ENCODE data around the gene PSD4. TPM values are rescaled to one million over a fixed set of nuclear protein-coding genes. Genes with fewer than 3 reads are reported as not detected.
A peak's percentile ranks its signal among the peaks of the same experiment; 100 is the strongest.

The PSD4 gene
- total and polyA plus RNA-seq, 12 donors: 19.2 to 164 (median 70.5) TPM

DNA sequence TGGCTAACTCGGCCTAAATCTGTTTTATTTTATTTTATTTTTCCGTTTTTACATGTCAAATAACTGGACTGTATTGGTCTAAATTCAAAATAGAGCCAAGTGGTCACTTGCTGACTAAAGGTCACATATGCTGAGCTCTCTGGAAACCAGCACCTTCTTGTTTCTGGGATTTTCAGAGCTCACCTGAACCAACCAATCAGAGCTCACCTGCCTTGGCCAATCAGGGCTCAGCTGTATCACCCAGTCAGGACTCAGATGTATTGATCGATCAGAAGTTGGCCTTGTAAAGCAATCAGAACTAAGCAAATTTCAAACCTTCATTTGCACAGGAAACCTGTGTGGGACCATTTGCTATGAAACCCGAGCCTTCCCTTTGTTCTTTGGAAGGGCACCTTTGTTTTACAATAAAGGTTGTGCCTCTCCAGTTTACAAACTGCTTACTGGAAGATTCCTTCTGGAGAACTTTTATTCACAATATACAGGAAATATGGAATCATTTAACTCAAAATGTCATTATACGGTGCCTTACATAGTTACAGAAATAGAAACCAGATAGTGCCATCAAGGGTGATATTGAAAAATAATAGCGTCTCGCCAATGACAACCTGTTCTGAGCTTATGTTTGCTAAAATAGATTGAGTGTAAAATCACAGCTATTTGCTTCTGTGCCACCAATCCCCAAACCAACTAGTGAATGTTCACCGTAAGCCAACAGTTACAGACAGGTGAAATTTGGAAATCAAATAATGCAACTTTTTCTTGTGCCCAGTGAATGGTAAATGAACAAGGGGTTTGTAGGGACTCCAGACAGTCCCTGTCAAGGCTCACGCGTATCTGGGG, 17.3 kb upstream of the PSD4 start:
- intact Hi-C loops (cut with DNase I): no loop called here
- TF ChIP-seq POLR2A (IDR thresholded peaks at IDR 0.05): no peak
- TF ChIP-seq, protein P1, sequence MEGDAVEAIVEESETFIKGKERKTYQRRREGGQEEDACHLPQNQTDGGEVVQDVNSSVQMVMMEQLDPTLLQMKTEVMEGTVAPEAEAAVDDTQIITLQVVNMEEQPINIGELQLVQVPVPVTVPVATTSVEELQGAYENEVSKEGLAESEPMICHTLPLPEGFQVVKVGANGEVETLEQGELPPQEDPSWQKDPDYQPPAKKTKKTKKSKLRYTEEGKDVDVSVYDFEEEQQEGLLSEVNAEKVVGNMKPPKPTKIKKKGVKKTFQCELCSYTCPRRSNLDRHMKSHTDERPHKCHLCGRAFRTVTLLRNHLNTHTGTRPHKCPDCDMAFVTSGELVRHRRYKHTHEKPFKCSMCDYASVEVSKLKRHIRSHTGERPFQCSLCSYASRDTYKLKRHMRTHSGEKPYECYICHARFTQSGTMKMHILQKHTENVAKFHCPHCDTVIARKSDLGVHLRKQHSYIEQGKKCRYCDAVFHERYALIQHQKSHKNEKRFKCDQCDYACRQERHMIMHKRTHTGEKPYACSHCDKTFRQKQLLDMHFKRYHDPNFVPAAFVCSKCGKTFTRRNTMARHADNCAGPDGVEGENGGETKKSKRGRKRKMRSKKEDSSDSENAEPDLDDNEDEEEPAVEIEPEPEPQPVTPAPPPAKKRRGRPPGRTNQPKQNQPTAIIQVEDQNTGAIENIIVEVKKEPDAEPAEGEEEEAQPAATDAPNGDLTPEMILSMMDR (IDR thresholded peaks at IDR 0.05): no peak
- Histone ChIP-seq H3K27me3 (no peaks in the 10 kb centered on the region), H3K27ac (peak overlapping the region in 4 of 5 donors; percentile 63 to 94 (median 90)), H3K36me3 (replicated peaks in 1 of 2) (no peaks in the 10 kb centered on the region), H3K4me3 (peak overlapping the region in 1 of 4 donors; percentile 76), H3K4me1 (replicated peaks in 1 of 2) (peaks cover 8 to 11% of the 10 kb centered on the region in 2 donors), H3K9me3 (replicated peaks in 1 of 3) (no peaks in the 10 kb centered on the region)
- DNase-seq: peak in 1 of 7 donors; percentile 70
- 40 to 47% (median 42%) methylated on average over 10 of the region's 10 CpGs for WGBS, 4 donors

DNA sequence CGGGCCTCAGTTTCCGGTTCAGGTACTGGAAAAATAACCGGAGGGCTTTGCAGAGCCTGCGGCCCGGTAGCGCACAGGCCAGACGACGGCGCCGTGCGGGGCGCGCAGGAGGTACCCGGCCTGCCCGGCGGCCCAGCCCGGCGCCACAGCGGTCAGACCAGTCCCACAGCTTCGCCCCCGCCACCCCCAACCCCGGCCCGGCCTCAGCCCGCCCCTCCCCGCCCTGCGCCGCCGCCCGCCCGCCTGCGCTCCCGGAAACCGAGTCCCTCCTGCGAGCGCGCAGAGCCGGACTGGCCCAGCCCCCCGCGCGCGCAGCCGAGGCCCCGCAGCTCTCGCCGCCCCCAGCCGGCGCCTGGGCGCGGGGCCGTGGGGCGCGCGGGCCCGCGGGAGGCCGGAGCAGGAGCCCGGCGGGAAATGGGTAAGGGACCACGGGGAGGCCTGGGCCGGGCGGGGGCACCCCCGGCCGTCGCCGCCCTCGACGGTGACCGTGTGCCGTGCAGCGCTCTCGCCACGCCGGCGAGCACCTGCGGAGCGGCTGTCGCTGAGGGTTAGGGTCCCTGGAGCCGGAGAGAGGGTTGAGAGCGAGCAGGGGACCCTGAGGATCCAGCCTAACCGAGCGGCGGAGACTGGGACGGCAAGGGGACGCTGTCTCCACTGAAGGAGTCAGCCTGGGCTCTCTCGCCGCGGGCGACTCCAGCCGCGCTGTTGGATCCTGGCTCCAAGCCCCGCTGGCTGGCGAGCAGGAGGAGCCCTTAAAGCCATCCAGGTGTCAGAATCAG, 16.5 kb upstream of the PSD4 start:
- Histone ChIP-seq H3K27me3 (no peaks in the 10 kb centered on the region), H3K27ac (peak overlapping the region; percentile 40 to 94 (median 88)), H3K9me3 (replicated peaks in 1 of 3) (no peaks in the 10 kb centered on the region), H3K4me3 (peak overlapping the region in 2 of 4 donors; percentile 35 to 76), H3K36me3 (replicated peaks in 1 of 2) (no peaks in the 10 kb centered on the region), H3K4me1 (replicated peaks in 1 of 2) (peaks cover 8 to 11% of the 10 kb centered on the region in 2 donors)
- intact Hi-C loops (cut with DNase I): no loop called here
- peak; percentile 56 to 69 (median 63) for DNase-seq
- TF ChIP-seq POLR2A (IDR thresholded peaks at IDR 0.05): peak in 1 of 2 donors; percentile 49
- TF ChIP-seq, protein P1 (IDR thresholded peaks at IDR 0.05): no peak
- WGBS, 4 donors: 1 to 4% (median 1%) methylated on average over 9 to 92 of the region's 92 CpGs

DNA sequence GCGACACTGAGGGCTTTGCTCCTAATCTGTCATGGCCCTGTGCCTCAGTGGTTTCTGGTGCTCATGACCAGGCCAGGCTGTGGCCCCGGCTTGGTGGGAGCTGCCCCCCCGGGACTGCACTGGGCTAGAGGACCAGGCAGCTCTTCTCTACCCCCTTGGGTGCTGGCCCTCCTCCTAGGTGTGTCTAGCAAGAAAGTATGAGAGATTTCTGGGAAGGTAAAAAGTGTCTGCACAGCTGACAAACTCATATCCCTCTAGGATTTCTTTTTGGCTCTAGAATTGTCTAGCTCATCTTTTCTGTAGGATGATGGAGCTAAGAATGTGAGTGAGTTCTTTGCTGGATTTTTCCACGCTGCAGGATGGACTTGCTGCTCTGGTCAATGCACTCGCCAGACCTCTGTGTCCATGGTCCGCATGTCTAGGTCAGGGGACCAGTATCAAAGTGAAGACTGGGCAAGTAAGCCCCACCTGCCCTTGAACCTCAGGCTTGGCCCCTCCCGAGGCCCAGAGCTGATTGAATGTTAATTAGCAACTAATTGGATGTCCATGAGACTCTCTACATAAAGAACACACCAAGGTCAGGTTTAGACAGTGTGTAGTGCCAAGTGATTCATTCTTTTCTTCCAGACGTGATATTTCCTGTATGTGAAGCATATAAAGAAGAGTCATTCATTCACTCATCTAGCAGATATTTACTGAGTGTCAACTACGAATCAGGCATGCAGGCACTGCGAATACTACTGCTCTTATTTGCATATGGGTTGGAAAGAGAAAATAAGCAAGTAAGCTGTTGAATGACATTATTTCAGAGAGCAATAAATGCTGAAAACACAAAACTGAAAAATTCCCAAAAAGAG, 15.6 kb upstream of the PSD4 start:
- Histone ChIP-seq H3K36me3 (replicated peaks in 1 of 2) (no peaks in the 10 kb centered on the region), H3K9me3 (replicated peaks in 1 of 3) (no peaks in the 10 kb centered on the region), H3K4me1 (replicated peaks in 1 of 2) (peaks cover 8 to 11% of the 10 kb centered on the region in 2 donors), H3K27ac (peak overlapping the region; percentile 40 to 94 (median 88)), H3K4me3 (peak overlapping the region in 2 of 4 donors; percentile 35 to 76), H3K27me3 (no peaks in the 10 kb centered on the region)
- intact Hi-C loops (cut with DNase I): no loop called here
- 30 to 53% (median 38%) methylated on average over 6 to 10 of the region's 10 CpGs for WGBS, 4 donors
- TF ChIP-seq, protein P1 (IDR thresholded peaks at IDR 0.05): no peak
- TF ChIP-seq POLR2A (IDR thresholded peaks at IDR 0.05): no peak
- DNase-seq: peak in 1 of 7 donors; percentile 57

Data from adrenal gland (tissue), 12 donors.